Neural cell (in vitro differentiated cells): ENCODE measurements around the gene FHIT. TPM values are rescaled to one million over a fixed set of nuclear protein-coding genes. Genes with fewer than 3 reads are reported as not detected.

Experiments
- H2AFZ ChIP-seq: fragments of 200-600, 300-800 bp; sonication (generic), shearing (Covaris generic); 2 replicates; pipeline ENCODE4 v1.6.0; 2014; ENCODE audit warnings: low read depth, mild to moderate bottlenecking, antibody characterized with exemption, low read length, moderate library complexity
- H3F3A ChIP-seq: fragments of 200-600 bp; shearing (Covaris generic); 2 replicates; pipeline ENCODE4 v1.6.1; 2016; ENCODE audit warnings: mild to moderate bottlenecking, moderate library complexity, mixed read lengths, antibody characterized with exemption, low read length; ENCODE audit not compliant: insufficient read depth, poor library complexity, severe bottlenecking
- H3K27ac ChIP-seq: fragments of 200-600, 300-800 bp; sonication (generic), shearing (Covaris generic); 2 replicates; pipeline ENCODE4 v1.5.1; 2014; ENCODE audit warnings: mild to moderate bottlenecking, low read length, moderate library complexity
- H3K27me3 ChIP-seq: fragments of 300-800, 200-600 bp; sonication (generic), shearing (Covaris generic); 2 replicates; pipeline ENCODE4 v1.6.0; 2014; ENCODE audit warnings: mild to moderate bottlenecking, low read depth, low read length, moderate library complexity; ENCODE audit not compliant: insufficient read depth
- H3K36me3 ChIP-seq: fragments of 300-800, 200-600 bp; sonication (generic), shearing (Covaris generic); 2 replicates; pipeline ENCODE4 v1.5.1; 2014; ENCODE audit warnings: mild to moderate bottlenecking, antibody characterized with exemption, low read length, moderate library complexity; ENCODE audit not compliant: insufficient read depth
- H3K4me2 ChIP-seq: fragments of 300-800, 200-600 bp; sonication (generic), shearing (Covaris generic); 2 replicates; pipeline ENCODE4 v1.6.0; 2014; ENCODE audit warnings: mild to moderate bottlenecking, low read length
- H3K4me3 ChIP-seq: fragments of 300-800, 200-600 bp; sonication (generic), shearing (Covaris generic); 2 replicates; pipeline ENCODE4 v1.5.1; 2014; ENCODE audit warnings: mild to moderate bottlenecking, low read length, moderate library complexity
- H3K79me2 ChIP-seq: fragments of 200-600 bp; shearing (Covaris generic); replicated peaks from 2 replicates; pipeline ENCODE4 v1.6.0; 2014; ENCODE audit warnings: mild to moderate bottlenecking, low read length, moderate library complexity; ENCODE audit not compliant: insufficient read depth
- H3K9ac ChIP-seq: fragments of 300-800, 200-600 bp; sonication (generic), shearing (Covaris generic); 2 replicates; pipeline ENCODE4 v1.6.1; 2016; ENCODE audit warnings: mild to moderate bottlenecking, low read length, mixed read lengths
- H3K9me2 ChIP-seq: fragments of 200-600 bp; shearing (Covaris generic); 2 replicates; pipeline ENCODE4 v1.6.1; 2016; ENCODE audit warnings: mild to moderate bottlenecking, low read length, mixed read lengths; ENCODE audit not compliant: insufficient read depth
- H3K9me3 ChIP-seq: fragments of 200-600, 300-800 bp; sonication (generic), shearing (Covaris generic); 2 replicates; pipeline ENCODE4 v1.6.1; 2016; ENCODE audit warnings: mild to moderate bottlenecking, mixed run types, low read length, moderate library complexity, mixed read lengths
- H4K20me1 ChIP-seq: fragments of 200-600 bp; shearing (Covaris generic); 2 replicates; pipeline ENCODE4 v1.6.1; 2016; ENCODE audit warnings: mild to moderate bottlenecking, mixed run types; ENCODE audit not compliant: insufficient read depth
- EP300 ChIP-seq: fragments of 450-650 bp; conservative IDR thresholded peaks from 2 replicates; pipeline ENCODE4 v1.6.1; 2014; ENCODE audit warnings: antibody characterized with exemption, mild to moderate bottlenecking, moderate library complexity; ENCODE audit not compliant: poor library complexity, severe bottlenecking
- EZH2 ChIP-seq: fragments of 200-600, 300-800 bp; shearing (Covaris generic), sonication (generic); IDR thresholded peaks from 2 replicates; pipeline ENCODE4 v1.6.1; 2014; ENCODE audit warnings: antibody characterized with exemption, low read length, borderline replicate concordance, mild to moderate bottlenecking; ENCODE audit not compliant: insufficient read depth, poor library complexity, severe bottlenecking
- MXI1 ChIP-seq: fragments of 450-650 bp; conservative IDR thresholded peaks from 2 replicates; pipeline ENCODE4 v1.6.1; 2014; ENCODE audit warnings: antibody characterized with exemption, mild to moderate bottlenecking; ENCODE audit not compliant: poor library complexity, severe bottlenecking
- POLR2AphosphoS5 ChIP-seq: IDR thresholded peaks from 2 replicates; pipeline ENCODE4 v1.6.1; 2012
- RAD21 ChIP-seq: fragments of 450-650 bp; conservative IDR thresholded peaks from 2 replicates; pipeline ENCODE4 v1.6.1; 2014; ENCODE audit warnings: antibody characterized with exemption, mild to moderate bottlenecking, moderate library complexity
- SMC3 ChIP-seq: fragments of 450-650 bp; conservative IDR thresholded peaks from 2 replicates; pipeline ENCODE4 v1.6.1; 2014; ENCODE audit warnings: antibody characterized with exemption, mild to moderate bottlenecking, moderate library complexity; ENCODE audit not compliant: poor library complexity
- TAF1 ChIP-seq: IDR thresholded peaks from 2 replicates; pipeline ENCODE4 v1.6.1; 2012; ENCODE audit warnings: low read depth
- polyA plus RNA-seq: library from polyadenylated mRNA; depleted of rRNA; stranded (reverse); fragments of >200 nt; gene quantifications from 2 replicates; pipeline ENCODE4 v1.2.3, GENCODE V29; 2014
- TF ChIP-seq, protein P1 (sequence below): IDR thresholded peaks from 2 replicates; pipeline ENCODE4 v1.6.1; 2012; ENCODE audit warnings: borderline replicate concordance
- TF ChIP-seq, protein P2 (sequence below): fragments of 450-650 bp; IDR thresholded peaks from 2 replicates; pipeline ENCODE4 v1.5.1; 2014; ENCODE audit warnings: antibody characterized with exemption, mild to moderate bottlenecking, moderate library complexity; ENCODE audit not compliant: poor library complexity, severe bottlenecking

Gene FHIT
- polyA plus RNA-seq, 1 donor from 2014 or later, result not detected

- Histone ChIP-seq H3K27ac (no peak overlapping the region), H3K36me3 (no peaks in the 10 kb centered on the region), H3K79me2 (no peaks in the 10 kb centered on the region), H3K4me3 (no peak overlapping the region), H2AFZ (no peak overlapping the region), H3K9me3 (no peaks in the 10 kb centered on the region), H4K20me1 (no peaks in the 10 kb centered on the region), H3K9me2 (no peaks in the 10 kb centered on the region), H3K4me2 (no peak overlapping the region), H3K27me3 (no peaks in the 10 kb centered on the region), H3F3A (no peaks in the 10 kb centered on the region), H3K9ac (no peak overlapping the region)
- no peak for TF ChIP-seq POLR2AphosphoS5
- TF ChIP-seq RAD21, result no peak
- TF ChIP-seq, protein P1, sequence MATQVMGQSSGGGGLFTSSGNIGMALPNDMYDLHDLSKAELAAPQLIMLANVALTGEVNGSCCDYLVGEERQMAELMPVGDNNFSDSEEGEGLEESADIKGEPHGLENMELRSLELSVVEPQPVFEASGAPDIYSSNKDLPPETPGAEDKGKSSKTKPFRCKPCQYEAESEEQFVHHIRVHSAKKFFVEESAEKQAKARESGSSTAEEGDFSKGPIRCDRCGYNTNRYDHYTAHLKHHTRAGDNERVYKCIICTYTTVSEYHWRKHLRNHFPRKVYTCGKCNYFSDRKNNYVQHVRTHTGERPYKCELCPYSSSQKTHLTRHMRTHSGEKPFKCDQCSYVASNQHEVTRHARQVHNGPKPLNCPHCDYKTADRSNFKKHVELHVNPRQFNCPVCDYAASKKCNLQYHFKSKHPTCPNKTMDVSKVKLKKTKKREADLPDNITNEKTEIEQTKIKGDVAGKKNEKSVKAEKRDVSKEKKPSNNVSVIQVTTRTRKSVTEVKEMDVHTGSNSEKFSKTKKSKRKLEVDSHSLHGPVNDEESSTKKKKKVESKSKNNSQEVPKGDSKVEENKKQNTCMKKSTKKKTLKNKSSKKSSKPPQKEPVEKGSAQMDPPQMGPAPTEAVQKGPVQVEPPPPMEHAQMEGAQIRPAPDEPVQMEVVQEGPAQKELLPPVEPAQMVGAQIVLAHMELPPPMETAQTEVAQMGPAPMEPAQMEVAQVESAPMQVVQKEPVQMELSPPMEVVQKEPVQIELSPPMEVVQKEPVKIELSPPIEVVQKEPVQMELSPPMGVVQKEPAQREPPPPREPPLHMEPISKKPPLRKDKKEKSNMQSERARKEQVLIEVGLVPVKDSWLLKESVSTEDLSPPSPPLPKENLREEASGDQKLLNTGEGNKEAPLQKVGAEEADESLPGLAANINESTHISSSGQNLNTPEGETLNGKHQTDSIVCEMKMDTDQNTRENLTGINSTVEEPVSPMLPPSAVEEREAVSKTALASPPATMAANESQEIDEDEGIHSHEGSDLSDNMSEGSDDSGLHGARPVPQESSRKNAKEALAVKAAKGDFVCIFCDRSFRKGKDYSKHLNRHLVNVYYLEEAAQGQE, result no peak
- no peak for TF ChIP-seq EP300
- TF ChIP-seq MXI1, result no peak
- TF ChIP-seq EZH2, result no peak
- TF ChIP-seq, protein P2, sequence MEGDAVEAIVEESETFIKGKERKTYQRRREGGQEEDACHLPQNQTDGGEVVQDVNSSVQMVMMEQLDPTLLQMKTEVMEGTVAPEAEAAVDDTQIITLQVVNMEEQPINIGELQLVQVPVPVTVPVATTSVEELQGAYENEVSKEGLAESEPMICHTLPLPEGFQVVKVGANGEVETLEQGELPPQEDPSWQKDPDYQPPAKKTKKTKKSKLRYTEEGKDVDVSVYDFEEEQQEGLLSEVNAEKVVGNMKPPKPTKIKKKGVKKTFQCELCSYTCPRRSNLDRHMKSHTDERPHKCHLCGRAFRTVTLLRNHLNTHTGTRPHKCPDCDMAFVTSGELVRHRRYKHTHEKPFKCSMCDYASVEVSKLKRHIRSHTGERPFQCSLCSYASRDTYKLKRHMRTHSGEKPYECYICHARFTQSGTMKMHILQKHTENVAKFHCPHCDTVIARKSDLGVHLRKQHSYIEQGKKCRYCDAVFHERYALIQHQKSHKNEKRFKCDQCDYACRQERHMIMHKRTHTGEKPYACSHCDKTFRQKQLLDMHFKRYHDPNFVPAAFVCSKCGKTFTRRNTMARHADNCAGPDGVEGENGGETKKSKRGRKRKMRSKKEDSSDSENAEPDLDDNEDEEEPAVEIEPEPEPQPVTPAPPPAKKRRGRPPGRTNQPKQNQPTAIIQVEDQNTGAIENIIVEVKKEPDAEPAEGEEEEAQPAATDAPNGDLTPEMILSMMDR, result no peak
- TF ChIP-seq TAF1, result no peak
- no peak for TF ChIP-seq SMC3
Observed at GRCh38 chr3:59820352-59820934, 1430.8 kb downstream of the FHIT start.

DNA sequence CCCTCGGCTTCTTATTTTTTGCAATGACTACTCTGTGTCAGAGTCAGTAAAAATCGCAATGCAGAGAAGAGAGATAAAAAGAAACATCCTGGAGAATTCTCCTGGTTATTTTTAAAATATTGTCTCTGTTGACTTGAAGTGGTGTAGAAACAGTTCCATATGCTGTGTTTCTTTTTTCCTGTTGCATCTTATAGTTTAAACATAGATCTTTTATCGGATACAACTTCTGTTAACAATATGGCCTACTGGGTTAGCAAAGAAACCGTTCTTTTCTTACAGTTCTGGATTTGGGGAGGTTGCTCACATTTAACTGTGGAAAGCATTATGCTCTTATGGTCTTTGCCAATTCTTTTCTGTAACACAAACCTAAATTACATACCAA lies 1432.3 kb downstream of the FHIT start:
- Histone ChIP-seq H4K20me1 (no peaks in the 10 kb centered on the region), H3K27ac (no peak overlapping the region), H3F3A (no peaks in the 10 kb centered on the region), H3K36me3 (no peaks in the 10 kb centered on the region), H3K79me2 (no peaks in the 10 kb centered on the region), H3K27me3 (no peaks in the 10 kb centered on the region), H3K9me2 (no peaks in the 10 kb centered on the region), H3K9me3 (no peaks in the 10 kb centered on the region), H3K9ac (no peak overlapping the region), H3K4me3 (no peak overlapping the region), H3K4me2 (no peak overlapping the region), H2AFZ (no peak overlapping the region)
- TF ChIP-seq EP300 (no peak), RAD21 (no peak), MXI1 (no peak), TAF1 (no peak), EZH2 (no peak)
- TF ChIP-seq, protein P1, result no peak
- TF ChIP-seq, protein P2, result no peak
